OCI-LY3 (cell line): ENCODE measurements around the gene COL4A1.

Experiments
- CTCF ChIP-seq: fragments of 200-600, 300-600 bp; sonication (generic); IDR thresholded peaks from 2 replicates; pipeline ENCODE4 v1.5.1; 2014; ENCODE audit warnings: antibody characterized with exemption, low read length, low read depth
- EZH2phosphoT487 ChIP-seq: fragments of 200-600 bp; shearing (Covaris generic); IDR thresholded peaks from 2 replicates; pipeline ENCODE4 v1.6.1; 2018; ENCODE audit warnings: antibody characterized with exemption, mixed run types, low read depth

- TF ChIP-seq CTCF (no peak), EZH2phosphoT487 (no peak)
Measured at GRCh38 chr13:110294622-110295021, 12.3 kb downstream of the COL4A1 start.
